Head of caudate nucleus (tissue), 42 donors: Measurements from ENCODE around the gene BACH2.

Source experiments
- DNase-seq, 42 donors: peaks; one replicate each; pipeline versions ENCODE4 v3.0.0 to v3.0.0-alpha.2; 2020 to 2021; ENCODE audit warnings: mixed read lengths in 7 of 42
- intact Hi-C: fragments of 100-400 bp; cut with DNase I; formaldehyde crosslinking; loops from one replicate; pipeline ENCODE4 v1.15.0; 2022

Gene BACH2

GRCh38 chr6:90251295-90251992 is 45.2 kb downstream of the BACH2 start:
- DNase-seq, result no peak
- intact Hi-C loops, result no loop called here

GRCh38 chr6:90250405-90250804 is 46.2 kb downstream of the BACH2 start:
- DNase-seq, result no peak
- intact Hi-C loops, result no loop called here

GRCh38 chr6:90249458-90249857 is 47.2 kb downstream of the BACH2 start:
- no peak for DNase-seq
- intact Hi-C loops, result no loop called here

- intact Hi-C loops, result no loop called here
- DNase-seq, result no peak
Observed at GRCh38 chr6:90249034-90249433, 47.6 kb downstream of the BACH2 start.

DNA sequence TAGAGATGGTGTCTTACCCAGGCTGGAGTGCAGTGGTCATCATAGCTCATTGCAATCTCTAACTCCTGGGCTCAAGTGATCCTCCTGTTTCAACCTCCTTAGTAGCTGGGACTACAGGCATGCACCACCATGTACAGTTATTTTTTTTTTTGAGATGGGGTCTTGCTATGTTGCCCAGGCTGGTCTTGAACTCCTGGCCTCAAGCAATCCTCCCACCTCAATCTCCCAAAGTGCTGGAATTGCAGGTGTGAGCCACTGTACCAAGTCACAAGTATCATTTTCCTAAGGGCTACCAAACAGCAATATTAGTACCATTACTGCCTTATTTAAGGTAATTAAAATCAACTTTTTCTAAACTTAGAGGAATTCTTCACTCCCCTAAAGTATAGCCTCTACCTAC is 49.4 kb downstream of the BACH2 start:
- intact Hi-C loops, result no loop called here
- no peak for DNase-seq

GRCh38 chr6:90241229-90241880 is 55.3 kb downstream of the BACH2 start:
- intact Hi-C loops, result no loop called here
- DNase-seq, result no peak

DNA sequence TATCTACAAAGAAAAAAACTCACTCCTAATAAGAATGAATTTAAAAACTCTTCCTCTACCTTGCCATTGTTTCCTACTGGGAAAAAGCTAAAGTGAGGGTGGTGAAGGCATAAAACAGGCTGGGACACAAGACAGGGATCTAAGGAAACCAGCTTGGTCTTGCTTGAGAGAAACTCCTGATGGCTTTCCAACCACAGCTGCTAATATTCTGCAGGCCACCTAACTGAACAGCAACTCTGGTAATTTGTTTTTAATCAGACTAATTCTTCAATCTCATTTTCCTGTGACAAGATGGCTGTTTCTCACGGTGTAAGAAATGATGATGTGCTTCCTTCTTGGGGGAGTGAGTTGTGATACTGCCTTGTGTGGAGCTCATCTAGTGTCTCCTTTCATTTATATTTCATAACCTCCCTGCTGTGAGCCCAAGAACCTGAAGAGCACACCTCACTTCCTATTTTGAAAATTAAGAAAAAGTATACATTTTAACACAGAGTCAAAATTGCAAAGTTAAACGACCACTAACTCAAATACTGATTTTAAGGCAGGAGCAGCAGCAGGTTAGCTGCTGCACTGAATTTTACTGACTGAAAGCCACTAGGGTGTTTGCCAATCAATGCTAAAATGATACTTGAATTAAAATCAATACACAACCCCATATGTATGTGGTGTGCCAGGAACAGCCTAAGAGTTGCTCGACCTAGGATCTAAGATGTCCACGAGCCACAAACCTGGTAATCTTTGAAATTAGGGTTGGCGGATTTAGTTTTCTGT is 58.0 kb downstream of the BACH2 start:
- intact Hi-C loops, result no loop called here
- no peak for DNase-seq

- intact Hi-C loops, result no loop called here
- no peak for DNase-seq
Observed at GRCh38 chr6:90237350-90237990, 59.2 kb downstream of the BACH2 start.

DNA sequence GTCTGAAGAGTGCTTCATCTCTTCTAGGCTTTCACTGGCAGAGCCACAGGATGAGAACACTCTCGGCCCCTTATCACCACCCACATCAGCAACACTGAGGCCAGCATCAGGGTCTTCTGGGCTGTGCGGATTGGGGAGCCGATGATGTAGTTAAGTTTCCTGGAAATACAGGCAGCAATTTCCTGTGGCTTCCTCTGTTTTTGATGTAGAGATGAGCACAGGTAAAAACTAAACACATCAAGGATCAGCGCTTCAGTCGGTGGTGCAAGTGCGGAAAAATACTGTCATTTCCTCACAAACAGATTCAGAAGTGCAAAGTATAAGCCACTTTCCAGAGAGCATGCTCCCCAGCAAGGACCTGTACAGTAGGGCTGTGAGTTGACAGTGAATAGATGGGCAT is 62.6 kb downstream of the BACH2 start:
- DNase-seq, result no peak
- intact Hi-C loops, result no loop called here

DNA sequence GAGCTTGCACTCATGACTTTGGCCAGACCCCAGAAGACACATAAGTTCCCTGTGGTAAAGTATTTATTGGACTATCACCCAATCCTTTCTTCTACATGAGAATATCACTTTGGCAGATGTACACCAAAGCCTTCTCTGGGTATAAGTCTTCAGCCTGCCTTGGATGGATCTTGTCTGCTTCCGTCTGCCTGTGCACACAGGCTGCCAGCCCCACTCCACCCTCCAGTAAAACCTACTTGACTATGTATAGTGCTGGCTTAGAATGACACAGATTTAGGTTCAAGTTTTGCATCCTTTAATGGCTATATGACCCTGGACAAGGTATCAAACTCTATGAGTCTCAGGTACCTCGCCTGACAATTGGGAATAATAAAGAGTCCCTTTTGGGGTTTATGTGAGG is 63.4 kb downstream of the BACH2 start:
- intact Hi-C loops, result no loop called here
- DNase-seq, result no peak

- intact Hi-C loops, result no loop called here
- DNase-seq, result no peak
Observed at GRCh38 chr6:90231798-90232197, 64.8 kb downstream of the BACH2 start.

- DNase-seq, result no peak
- intact Hi-C loops, result no loop called here
Observed at GRCh38 chr6:90231308-90231707, 65.3 kb downstream of the BACH2 start.

DNA sequence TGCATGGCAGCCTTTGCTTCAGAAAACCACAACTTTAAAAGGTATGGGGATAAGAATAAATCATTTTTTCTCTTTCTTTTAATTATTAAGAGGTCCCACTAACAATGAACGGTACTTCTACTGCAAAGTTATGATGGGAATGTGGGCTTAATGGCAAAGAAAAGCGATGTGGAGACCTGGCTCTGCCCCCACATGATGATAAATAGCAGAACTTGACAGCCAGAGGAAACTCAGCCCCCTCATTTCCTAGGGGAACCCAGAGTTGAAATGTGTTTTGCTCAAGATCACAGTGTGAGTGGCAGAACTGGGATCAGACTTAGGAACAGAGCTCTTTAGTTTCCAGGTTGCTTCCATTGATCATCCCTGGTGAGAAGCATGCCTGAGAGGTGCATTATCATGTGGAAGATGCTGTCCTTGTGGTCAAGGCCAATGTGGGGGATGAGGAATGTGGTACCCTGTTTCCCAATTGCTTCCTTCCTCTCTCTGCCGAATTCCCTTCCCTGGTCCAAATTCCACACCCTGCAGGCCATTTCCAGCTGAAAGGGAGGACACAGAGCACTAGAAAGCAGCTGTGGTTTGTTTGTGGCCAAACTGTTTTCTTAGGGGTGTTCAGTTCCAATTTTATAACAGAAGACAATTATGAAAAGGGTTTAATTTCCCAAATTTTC is 66.0 kb downstream of the BACH2 start:
- DNase-seq, result peak in 31 of 42 donors; percentile 12 to 84 (median 47)
- intact Hi-C loops, result no loop called here

DNA sequence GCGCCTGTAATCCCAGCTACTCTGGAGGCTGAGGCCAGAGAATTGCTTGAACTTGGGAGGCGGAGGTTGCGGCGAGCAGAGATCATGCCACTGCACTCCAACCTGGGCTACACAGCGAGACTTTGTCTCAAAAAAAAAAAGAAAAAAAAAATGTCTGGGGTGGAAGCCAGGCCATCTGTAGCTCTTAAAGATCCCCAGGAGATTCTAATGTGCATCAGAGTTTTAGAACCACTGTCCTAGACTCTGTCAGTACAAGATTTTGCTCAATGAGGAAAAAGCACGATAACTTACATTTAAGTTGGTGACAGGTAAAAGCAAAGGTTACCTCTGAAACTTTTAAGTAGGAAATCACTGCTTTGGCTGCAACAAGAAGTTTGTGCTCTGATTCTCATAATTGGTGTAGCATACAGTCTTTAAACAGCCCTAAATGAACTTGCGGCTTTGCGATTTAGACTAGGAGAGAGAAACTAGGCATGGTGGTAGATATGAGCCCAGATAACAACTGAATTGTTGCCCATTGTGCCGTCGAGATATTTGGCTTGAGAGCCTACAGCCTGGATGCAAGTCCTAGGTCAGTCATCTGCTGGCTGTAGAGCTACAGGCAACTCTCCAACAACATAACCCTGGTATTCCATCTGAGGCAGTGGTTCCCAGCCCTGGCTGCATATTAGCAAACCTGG is 67.2 kb downstream of the BACH2 start:
- no peak for DNase-seq
- intact Hi-C loops, result no loop called here

GRCh38 chr6:90227673-90228072 is 69.0 kb downstream of the BACH2 start:
- intact Hi-C loops, result no loop called here
- DNase-seq, result no peak

GRCh38 chr6:90227213-90227612 is 69.4 kb downstream of the BACH2 start:
- intact Hi-C loops, result no loop called here
- DNase-seq, result peak in 6 of 42 donors; percentile 11 to 46 (median 20)

DNA sequence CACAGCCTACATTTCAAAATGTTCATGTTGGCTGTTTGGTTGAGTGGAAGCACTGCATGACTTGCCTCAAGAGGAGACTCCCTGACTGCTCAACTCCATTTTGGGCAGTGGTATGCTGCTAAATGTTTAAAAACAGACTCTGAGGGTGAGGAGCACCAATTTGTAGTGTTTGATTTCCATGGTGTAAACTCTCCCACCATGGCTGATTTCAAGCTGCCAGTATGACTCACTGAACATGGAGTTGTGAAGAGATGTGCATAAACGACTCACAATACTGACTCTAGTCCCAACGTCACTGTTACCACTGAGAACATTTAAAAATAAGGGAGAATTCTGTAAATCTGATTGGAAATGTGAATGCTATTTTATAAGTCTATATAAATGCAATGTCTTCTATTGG is 70.4 kb downstream of the BACH2 start:
- intact Hi-C loops, result no loop called here

DNA sequence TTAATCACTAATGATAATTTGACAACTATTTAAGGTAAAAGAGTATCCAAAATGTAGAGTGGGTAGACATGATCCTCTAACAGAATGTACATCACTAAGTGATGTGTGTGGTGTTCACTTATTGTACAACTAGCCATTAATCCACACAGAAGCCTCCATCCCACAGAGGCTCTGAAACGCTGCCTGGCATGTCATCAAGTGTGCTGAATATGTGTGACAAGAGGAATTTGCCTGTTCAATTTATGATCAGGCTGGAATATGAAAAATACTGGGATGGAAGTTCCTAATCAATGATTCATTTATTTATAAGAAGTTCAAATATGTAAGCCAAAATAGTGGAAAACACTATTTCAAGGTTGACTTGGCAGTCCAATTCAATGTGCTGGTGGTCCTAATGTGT is 72.4 kb downstream of the BACH2 start:
- no peak for DNase-seq
- intact Hi-C loops, result no loop called here

More for the DNA sequence above, 70.4 kb downstream of the BACH2 start:
- DNase-seq, result no peak

DNA sequence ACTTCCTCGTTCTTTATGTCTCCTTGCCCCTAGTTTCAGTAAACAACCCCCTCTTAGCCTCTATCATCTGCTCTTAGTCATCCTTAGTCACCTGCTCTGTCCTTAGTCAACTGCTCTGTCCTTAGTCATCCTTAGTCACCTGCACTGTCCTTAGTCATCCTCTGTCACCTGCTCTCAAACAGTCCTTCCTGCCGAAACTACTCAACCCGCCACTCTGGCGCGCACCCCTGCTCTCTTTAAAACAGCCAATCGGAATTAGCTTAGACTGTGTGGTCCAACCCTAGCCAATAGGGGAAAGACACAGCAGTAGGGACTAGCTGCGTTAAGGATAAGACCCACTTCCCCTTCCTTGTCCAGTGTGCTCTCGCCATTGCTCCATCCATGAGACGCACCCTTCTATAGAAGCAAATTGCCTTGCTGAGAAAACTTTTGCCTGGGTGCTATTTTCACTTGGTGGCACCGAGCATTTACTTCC is 73.9 kb downstream of the BACH2 start:
- intact Hi-C loops, result no loop called here
- no peak for DNase-seq
